DMS53 (cell line): Measurements from ENCODE around the gene SDSL.

Experiments used
- DNase-seq: peaks from one replicate; lab custom pipeline; 2025; lab: John Stamatoyannopoulos, UW

The SDSL gene

GRCh38 chr12:113422030-113422885, at the start of gene SDSL:
Gene SDSL, plus strand, starts transcription at chr12:113422380. Its CDS starts 5,603 bp downstream, at chr12:113427983.
- peak; percentile 97 for DNase-seq

GRCh38 chr12:113373440-113373839, 48.7 kb upstream of the SDSL start:
- DNase-seq: no peak

GRCh38 chr12:113373969-113374368, 48.2 kb upstream of the SDSL start:
- DNase-seq: no peak

- DNase-seq: no peak
These were observed 47.3 kb upstream of the SDSL start for GRCh38 chr12:113374823-113375428.

- DNase-seq: no peak
These were observed 43.9 kb upstream of the SDSL start for GRCh38 chr12:113378291-113378690.

- no peak for DNase-seq
These were observed 41.0 kb upstream of the SDSL start for GRCh38 chr12:113381220-113381619.

GRCh38 chr12:113382206-113382605, 40.0 kb upstream of the SDSL start:
- no peak for DNase-seq

GRCh38 chr12:113384778-113385177, 37.4 kb upstream of the SDSL start:
- no peak for DNase-seq

- no peak for DNase-seq
These were observed 36.8 kb upstream of the SDSL start for GRCh38 chr12:113385282-113385882.

GRCh38 chr12:113386866-113387566, 35.2 kb upstream of the SDSL start:
- DNase-seq: no peak

GRCh38 chr12:113387631-113388030, 34.5 kb upstream of the SDSL start:
- no peak for DNase-seq

GRCh38 chr12:113388351-113388750, 33.8 kb upstream of the SDSL start:
- DNase-seq: no peak

GRCh38 chr12:113390064-113391043, 31.8 kb upstream of the SDSL start:
- no peak for DNase-seq

GRCh38 chr12:113391145-113391544, 31.0 kb upstream of the SDSL start:
- no peak for DNase-seq

GRCh38 chr12:113391650-113392337, 30.4 kb upstream of the SDSL start:
- no peak for DNase-seq

- no peak for DNase-seq
These were observed 29.7 kb upstream of the SDSL start for GRCh38 chr12:113392520-113392919.

GRCh38 chr12:113392988-113393579, 29.1 kb upstream of the SDSL start:
- DNase-seq: no peak

- DNase-seq: no peak
These were observed 28.4 kb upstream of the SDSL start for GRCh38 chr12:113393749-113394148.

GRCh38 chr12:113395119-113395518, 27.1 kb upstream of the SDSL start:
- DNase-seq: no peak

GRCh38 chr12:113396200-113396599, 26.0 kb upstream of the SDSL start:
- DNase-seq: no peak
